Naive B cell (primary cell): Measurements from ENCODE around the gene TP53RK. TPM values are rescaled to one million over a fixed set of nuclear protein-coding genes. Genes with fewer than 3 reads are reported as not detected.

Source experiments
- ATAC-seq, 2 donors: fragments of 150-1000 bp; cut with Tn5 transposase; 2 replicates each; pipeline ENCODE4 v1.10.0; 2021; ENCODE audit warnings: low read depth in 2 of 2, mild to moderate bottlenecking in 2 of 2, moderate library complexity in 2 of 2
- DNase-seq: peaks from one replicate; pipeline ENCODE4 v3.0.0; 2022
- H3K27ac Mint-ChIP-seq, 6 donors: one replicate each; pipeline ENCODE4 v1.8.0; 2020 to 2022; ENCODE audit warnings: mild to moderate bottlenecking in 6 of 6, mixed read lengths in 6 of 6, moderate library complexity in 5 of 6, inconsistent platforms in 2 of 6
- H3K27me3 Mint-ChIP-seq, 3 donors: one replicate each; pipeline ENCODE4 v1.8.0; 2021 to 2022; ENCODE audit warnings: mixed read lengths in 3 of 3, mild to moderate bottlenecking in 1 of 3
- H3K36me3 Mint-ChIP-seq, 2 donors: one replicate each; pipeline ENCODE4 v1.8.0; 2020 to 2022; ENCODE audit warnings: mixed read lengths in 2 of 2, inconsistent platforms in 1 of 2, mild to moderate bottlenecking in 1 of 2
- H3K4me1 Mint-ChIP-seq, 3 donors: one replicate each; pipeline ENCODE4 v1.8.0; 2020 to 2022; ENCODE audit warnings: mixed read lengths in 3 of 3, inconsistent platforms in 1 of 3, mild to moderate bottlenecking in 1 of 3, moderate library complexity in 1 of 3
- H3K4me3 Mint-ChIP-seq, 8 donors: one replicate each; pipeline ENCODE4 v1.8.0; 2020 to 2022; ENCODE audit warnings: mild to moderate bottlenecking in 8 of 8, mixed read lengths in 8 of 8, moderate library complexity in 8 of 8, inconsistent platforms in 2 of 8
- H3K9me3 Mint-ChIP-seq, 7 donors: one replicate each; pipeline ENCODE4 v1.8.0; 2020 to 2022; ENCODE audit warnings: mixed read lengths in 7 of 7, mild to moderate bottlenecking in 5 of 7, inconsistent platforms in 2 of 7, moderate library complexity in 1 of 7
- polyA plus RNA-seq, 6 donors: library from polyadenylated mRNA; unstranded; fragments of 300-500 nt; fragmentation: Illumina TruSeq; gene quantifications; one replicate each; pipeline ENCODE4 v1.2.3, GENCODE V29; 2021; ENCODE audit warnings: low read depth in 6 of 6

Gene TP53RK
- polyA plus RNA-seq, 6 donors from 2014 or later: 7.2 to 18.8 (median 13.4) TPM

GRCh38 chr20:46657137-46657536 is 32.1 kb downstream of the TP53RK start:
- no peaks in the 10 kb centered on the region for H3K4me1 Mint-ChIP-seq
- H3K27me3 Mint-ChIP-seq: peaks cover 13 to 21% (median 18%) of the 10 kb centered on the region in 3 donors
- no peaks in the 10 kb centered on the region for H3K36me3 Mint-ChIP-seq
- no peak overlapping the region for H3K27ac Mint-ChIP-seq
- no peak overlapping the region for H3K4me3 Mint-ChIP-seq
- DNase-seq (no peak), ATAC-seq (no peak)
- peaks cover 0 to under 1% (median 0%) of the 10 kb centered on the region in 7 donors for H3K9me3 Mint-ChIP-seq

GRCh38 chr20:46652699-46653098 is 36.5 kb downstream of the TP53RK start:
- DNase-seq (no peak), ATAC-seq (no peak)
- Mint-ChIP-seq H3K27me3 (peaks cover 38 to 54% (median 43%) of the 10 kb centered on the region in 3 donors), H3K27ac (no peak overlapping the region), H3K4me3 (peak overlapping the region in 1 of 8 donors; percentile 30), H3K9me3 (peaks cover 0 to 11% (median 4%) of the 10 kb centered on the region in 7 donors), H3K4me1 (peaks cover 0 to 4% (median 4%) of the 10 kb centered on the region in 3 donors), H3K36me3 (peaks cover 0 to 9% of the 10 kb centered on the region in 2 donors)

GRCh38 chr20:46651091-46651962 is 37.9 kb downstream of the TP53RK start, which contains the start of gene SLC13A3:
TSS of gene SLC13A3 (minus strand) at chr20:46651459. CDS start at chr20:46651421, 38 bp downstream.
- DNase-seq: no peak
- no peak within 1 kb of the TSS for H3K27ac Mint-ChIP-seq
- H3K4me3 Mint-ChIP-seq: no peak within 1 kb of the TSS
- H3K9me3 Mint-ChIP-seq: peaks cover 0 to 11% (median 4%) of the 10 kb centered on the region in 7 donors
- H3K4me1 Mint-ChIP-seq: peaks cover 0 to 4% (median 4%) of the 10 kb centered on the region in 3 donors
- H3K36me3 Mint-ChIP-seq: peaks cover 0 to 9% of the 10 kb centered on the region in 2 donors
- H3K27me3 Mint-ChIP-seq: peaks cover 46 to 57% (median 49%) of the 10 kb centered on the region in 3 donors
- no peak for ATAC-seq

GRCh38 chr20:46650575-46651090 is 38.6 kb downstream of the TP53RK start:
- Mint-ChIP-seq H3K36me3 (peaks cover 0 to 9% of the 10 kb centered on the region in 2 donors), H3K27me3 (peaks cover 46 to 57% (median 49%) of the 10 kb centered on the region in 3 donors), H3K9me3 (peaks cover 0 to 11% (median 4%) of the 10 kb centered on the region in 7 donors), H3K4me1 (peaks cover 0 to 4% (median 4%) of the 10 kb centered on the region in 3 donors), H3K4me3 (no peak overlapping the region), H3K27ac (no peak overlapping the region)
- no peak for ATAC-seq
- DNase-seq: no peak

- Mint-ChIP-seq H3K4me3 (no peak overlapping the region), H3K36me3 (peaks cover 0 to 9% of the 10 kb centered on the region in 2 donors), H3K27ac (no peak overlapping the region), H3K27me3 (peaks cover 46 to 57% (median 49%) of the 10 kb centered on the region in 3 donors), H3K9me3 (peaks cover 0 to 11% (median 4%) of the 10 kb centered on the region in 7 donors), H3K4me1 (peaks cover 0 to 4% (median 4%) of the 10 kb centered on the region in 3 donors)
- no peak for ATAC-seq
- DNase-seq: no peak
Measured at GRCh38 chr20:46649965-46650542, 39.2 kb downstream of the TP53RK start.

GRCh38 chr20:46649650-46649949 is 39.6 kb downstream of the TP53RK start:
- Mint-ChIP-seq H3K27ac (no peak overlapping the region), H3K4me1 (peaks cover 0 to 4% (median 4%) of the 10 kb centered on the region in 3 donors), H3K27me3 (peaks cover 46 to 57% (median 49%) of the 10 kb centered on the region in 3 donors), H3K4me3 (no peak overlapping the region), H3K9me3 (peaks cover 0 to 11% (median 4%) of the 10 kb centered on the region in 7 donors), H3K36me3 (peaks cover 0 to 9% of the 10 kb centered on the region in 2 donors)
- ATAC-seq (no peak), DNase-seq (no peak)

GRCh38 chr20:46648903-46649649 is 40.2 kb downstream of the TP53RK start:
- Mint-ChIP-seq H3K4me1 (peaks cover 0 to 4% (median 4%) of the 10 kb centered on the region in 3 donors), H3K4me3 (no peak overlapping the region), H3K9me3 (peaks cover 0 to 11% (median 4%) of the 10 kb centered on the region in 7 donors), H3K27ac (no peak overlapping the region), H3K36me3 (peaks cover 0 to 9% of the 10 kb centered on the region in 2 donors), H3K27me3 (peaks cover 46 to 53% (median 49%) of the 10 kb centered on the region in 3 donors)
- ATAC-seq (no peak), DNase-seq (no peak)

- Mint-ChIP-seq H3K27me3 (peaks cover 42 to 45% (median 44%) of the 10 kb centered on the region in 3 donors), H3K9me3 (peaks cover 0 to 11% (median 4%) of the 10 kb centered on the region in 7 donors), H3K36me3 (peaks cover 0 to 9% of the 10 kb centered on the region in 2 donors), H3K4me1 (peaks cover 0 to 4% (median 4%) of the 10 kb centered on the region in 3 donors), H3K27ac (no peak overlapping the region), H3K4me3 (no peak overlapping the region)
- DNase-seq: no peak
- no peak for ATAC-seq
Measured at GRCh38 chr20:46647469-46647868, 41.8 kb downstream of the TP53RK start.

GRCh38 chr20:46646659-46647380 is 42.4 kb downstream of the TP53RK start:
- peaks cover 41 to 51% (median 44%) of the 10 kb centered on the region in 3 donors for H3K27me3 Mint-ChIP-seq
- H3K9me3 Mint-ChIP-seq: peaks cover 0 to 7% (median 2%) of the 10 kb centered on the region in 7 donors
- DNase-seq: no peak

GRCh38 chr20:46646122-46646521 is 43.1 kb downstream of the TP53RK start:
- ATAC-seq: no peak

More at GRCh38 chr20:46646659-46647380, 42.4 kb downstream of the TP53RK start:
- H3K27ac Mint-ChIP-seq: no peak overlapping the region
- peaks cover 0 to 9% of the 10 kb centered on the region in 2 donors for H3K36me3 Mint-ChIP-seq
- H3K4me1 Mint-ChIP-seq: peaks cover 0 to 4% (median 4%) of the 10 kb centered on the region in 3 donors
- no peak overlapping the region for H3K4me3 Mint-ChIP-seq
- no peak for ATAC-seq

GRCh38 chr20:46644733-46645132 is 44.5 kb downstream of the TP53RK start:
- H3K4me1 Mint-ChIP-seq: no peaks in the 10 kb centered on the region
- H3K4me3 Mint-ChIP-seq: no peak overlapping the region
- no peak for DNase-seq
- H3K36me3 Mint-ChIP-seq: no peaks in the 10 kb centered on the region
- no peak for ATAC-seq
- H3K27me3 Mint-ChIP-seq: peaks cover 26 to 46% (median 37%) of the 10 kb centered on the region in 3 donors
- H3K27ac Mint-ChIP-seq: no peak overlapping the region
- H3K9me3 Mint-ChIP-seq: peaks cover 0 to 2% (median 0%) of the 10 kb centered on the region in 7 donors

More at GRCh38 chr20:46646122-46646521, 43.1 kb downstream of the TP53RK start:
- Mint-ChIP-seq H3K4me1 (peaks cover 0 to 4% (median 4%) of the 10 kb centered on the region in 3 donors), H3K9me3 (peaks cover 0 to 4% (median 2%) of the 10 kb centered on the region in 7 donors), H3K36me3 (peaks cover 0 to 8% of the 10 kb centered on the region in 2 donors), H3K4me3 (no peak overlapping the region), H3K27ac (no peak overlapping the region), H3K27me3 (peaks cover 38 to 55% (median 40%) of the 10 kb centered on the region in 3 donors)
- DNase-seq: no peak

GRCh38 chr20:46644160-46644559 is 45.1 kb downstream of the TP53RK start:
- no peak overlapping the region for H3K27ac Mint-ChIP-seq
- H3K4me1 Mint-ChIP-seq: no peaks in the 10 kb centered on the region
- peaks cover 21 to 46% (median 31%) of the 10 kb centered on the region in 3 donors for H3K27me3 Mint-ChIP-seq
- no peaks in the 10 kb centered on the region for H3K36me3 Mint-ChIP-seq
- no peak overlapping the region for H3K4me3 Mint-ChIP-seq
- H3K9me3 Mint-ChIP-seq: peaks cover 0 to 2% (median 0%) of the 10 kb centered on the region in 7 donors
- DNase-seq: no peak
- no peak for ATAC-seq
